B cell (primary cell): ENCODE results near the gene SAT2. TPM values are rescaled to one million over a fixed set of nuclear protein-coding genes. Genes with fewer than 3 reads are reported as not detected.

Experiments used
- ATAC-seq: fragments of 200-7000 bp; cut with Tn5 transposase; one replicate; pipeline ENCODE4 v1.10.0; 2021; ENCODE audit warnings: low read depth, mild to moderate bottlenecking, moderate number of reproducible peaks, moderate library complexity
- CTCF ChIA-PET: fragments of 350-600 bp; sonication (Branson Sonifier 250); formaldehyde crosslinking; loops from one replicate; lab custom pipeline; 2021; ENCODE audit warnings: antibody characterized with exemption, inconsistent platforms; lab: Charles Lee
- POLR2A ChIA-PET: fragments of 350-600 bp; sonication (Branson Sonifier 250); formaldehyde crosslinking; loops from one replicate; lab custom pipeline; 2021; ENCODE audit warnings: antibody characterized with exemption; lab: Charles Lee
- DNase-seq: peaks from one replicate; pipeline ENCODE4 v3.0.0; 2013
- H2AFZ ChIP-seq: 2 replicates; pipeline ENCODE4 v1.6.1; 2012; ENCODE audit warnings: mild to moderate bottlenecking, low read depth, low read length; ENCODE audit not compliant: insufficient read depth, poor library complexity, severe bottlenecking
- H3K27ac ChIP-seq, 2 donors: 1 replicate in 1 of 2; 2 replicates in 1 of 2; pipeline ENCODE4 v1.5.1; 2012 to 2013; ENCODE audit warnings: low read length in 2 of 2, mild to moderate bottlenecking in 2 of 2, moderate library complexity in 1 of 2
- H3K27me3 ChIP-seq, 4 experiments: fragments of 200-600 bp in 1 of 4; sonication (generic) in 1 of 4; replicated peaks in 1 of 4; 1 replicate in 2 of 4; 2 replicates in 2 of 4; pipeline versions ENCODE4 v1.6.1 to v1.7.0; 2013 to 2016; ENCODE audit warnings: low read length in 3 of 4, mild to moderate bottlenecking in 2 of 4, mixed read lengths in 1 of 4, moderate library complexity in 1 of 4; ENCODE audit not compliant: insufficient read depth in 4 of 4, control insufficient read depth in 3 of 4; ENCODE audit errors: control extremely low read depth in 1 of 4
- H3K36me3 ChIP-seq, 2 experiments: replicated peaks in 1 of 2; 1 replicate in 1 of 2; 2 replicates in 1 of 2; pipeline versions ENCODE4 v1.6.1 to v1.7.1; 2013; ENCODE audit warnings: low read length in 1 of 2; ENCODE audit not compliant: insufficient read depth in 2 of 2, control insufficient read depth in 1 of 2; ENCODE audit errors: control extremely low read depth in 1 of 2, extremely low read depth in 1 of 2
- H3K4me1 ChIP-seq, 2 donors: fragments of 200-600 bp in 1 of 2; sonication (generic) in 1 of 2; 1 replicate in 1 of 2; 2 replicates in 1 of 2; pipeline versions ENCODE4 v1.5.1 to v1.6.1; 2013 to 2017; ENCODE audit warnings: low read length in 2 of 2; ENCODE audit not compliant: control insufficient read depth in 2 of 2, insufficient read depth in 2 of 2
- H3K4me2 ChIP-seq: replicated peaks from 2 replicates; pipeline ENCODE3; 2012; ENCODE audit warnings: mild to moderate bottlenecking, low read depth, low read length; ENCODE audit not compliant: poor library complexity, severe bottlenecking
- H3K4me3 ChIP-seq, 5 experiments: fragments of 200-600 bp in 1 of 5; sonication (generic) in 1 of 5; 1 replicate in 3 of 5; 2 replicates in 2 of 5; pipeline versions ENCODE4 v1.5.1 to v1.7.0; 2011 to 2016; ENCODE audit warnings: low read length in 4 of 5, mild to moderate bottlenecking in 4 of 5, low read depth in 2 of 5, control low read depth in 1 of 5, moderate library complexity in 1 of 5; ENCODE audit not compliant: insufficient read depth in 1 of 5; ENCODE audit errors: control extremely low read depth in 1 of 5, extremely low read depth in 1 of 5
- H3K79me2 ChIP-seq: fragments of 200-600 bp; sonication (generic); one replicate; pipeline ENCODE4 v1.6.0; 2016; ENCODE audit warnings: low read length; ENCODE audit not compliant: control insufficient read depth, insufficient read depth
- H3K9ac ChIP-seq: fragments of 200-600 bp; sonication (generic); 2 replicates; pipeline ENCODE4 v1.6.1; 2017; ENCODE audit warnings: mild to moderate bottlenecking, low read length, moderate library complexity
- H3K9me3 ChIP-seq, 3 donors: one replicate each; pipeline versions ENCODE4 v1.6.1 to v1.7.1; 2013; ENCODE audit warnings: low read length in 2 of 3; ENCODE audit not compliant: control insufficient read depth in 2 of 3, insufficient read depth in 1 of 3; ENCODE audit errors: control extremely low read depth in 1 of 3
- H4K20me1 ChIP-seq: 2 replicates; pipeline ENCODE4 v1.6.0; 2012; ENCODE audit warnings: mild to moderate bottlenecking, low read length; ENCODE audit not compliant: insufficient read depth, control insufficient read depth, poor library complexity, severe bottlenecking
- H3K27ac Mint-ChIP-seq: one replicate; pipeline ENCODE4 v1.8.0; 2021; ENCODE audit warnings: mixed read lengths
- H3K27me3 Mint-ChIP-seq: one replicate; pipeline ENCODE4 v1.8.0; 2021; ENCODE audit warnings: mixed read lengths
- H3K4me1 Mint-ChIP-seq: one replicate; pipeline ENCODE4 v1.8.0; 2021; ENCODE audit warnings: mixed read lengths
- H3K4me3 Mint-ChIP-seq: one replicate; pipeline ENCODE4 v1.8.0; 2021; ENCODE audit warnings: mixed read lengths
- H3K9me3 Mint-ChIP-seq: one replicate; pipeline ENCODE4 v1.8.0; 2022; ENCODE audit warnings: mixed read lengths; ENCODE audit not compliant: insufficient read depth
- CTCF ChIP-seq: fragments of 200-600 bp; IDR thresholded peaks from one replicate; pipeline ENCODE4 v1.8.0; 2022; ENCODE audit warnings: antibody characterized with exemption, mild to moderate bottlenecking
- EZH2 ChIP-seq: IDR thresholded peaks from 2 replicates; pipeline ENCODE4 v1.6.1; 2012; ENCODE audit warnings: borderline replicate concordance, low read depth, mild to moderate bottlenecking, moderate library complexity, low read length; ENCODE audit not compliant: insufficient read depth, poor library complexity, severe bottlenecking
- WGBS: methylation state at CpG from one replicate; pipeline ENCODE4 v1.1.5; 2013; ENCODE audit warnings: missing lambda C conversion rate; ENCODE audit not compliant: insufficient coverage; 5-methylcytosine and 5-hydroxymethylcytosine counted together
- intact Hi-C: fragments of 100-400 bp; cut with micrococcal nuclease; formaldehyde crosslinking; loops from one replicate; pipeline ENCODE4 v1.10.0; 2022
- polyA plus RNA-seq: library from polyadenylated mRNA; depleted of rRNA; stranded (reverse); fragments of >200 nt; gene quantifications from 2 replicates; pipeline ENCODE4 v1.2.3, GENCODE V29; 2012
- total RNA-seq, 2 donors: library from RNA; stranded (reverse); fragments of 120-200 nt in 1 of 2; gene quantifications; 1 replicate in 1 of 2; 2 replicates in 1 of 2; pipeline versions ENCODE4 v1.2.3 to v1.2.4, GENCODE V29; 2013 to 2022

Gene SAT2
- total and polyA plus RNA-seq, 2 donors (not counting 1 experiment from before 2014, with no cell fraction given): 33.8 to 68.8 TPM

GRCh38 chr17:7611635-7612293 is 15.9 kb downstream of the SAT2 start:
- H3K9ac ChIP-seq: no peak overlapping the region
- POLR2A ChIA-PET: no interaction called here
- peaks cover 12 to 26% of the 10 kb centered on the region in 2 donors for H3K4me1 ChIP-seq
- no peak overlapping the region for H2AFZ ChIP-seq
- H3K4me2 ChIP-seq: no peak overlapping the region
- ATAC-seq (no peak), DNase-seq (no peak)
- H4K20me1 ChIP-seq: peaks cover 41% of the 10 kb centered on the region
- Mint-ChIP-seq H3K4me3 (no peak overlapping the region), H3K27me3 (no peaks in the 10 kb centered on the region), H3K27ac (no peak overlapping the region), H3K4me1 (peaks cover 26% of the 10 kb centered on the region), H3K9me3 (no peaks in the 10 kb centered on the region)
- CTCF ChIA-PET: interaction anchor here (0.8 to 1.1 kb wide), 3 partner anchors 76 to 124 kb away, joined by 3 to 6 read pairs (median 3); partner anchors contain the start of gene TP53
- 80% methylated on average over 1 of the region's 3 CpGs for WGBS
- H3K9me3 ChIP-seq: no peaks in the 10 kb centered on the region
- no peaks in the 10 kb centered on the region for H3K27me3 ChIP-seq
- TF ChIP-seq EZH2 (no peak), CTCF (no peak)
- H3K36me3 ChIP-seq: peaks cover 1 to 14% of the 10 kb centered on the region in 2 experiments
- H3K79me2 ChIP-seq: peaks cover 64% of the 10 kb centered on the region
- H3K4me3 ChIP-seq: no peak overlapping the region
- H3K27ac ChIP-seq: no peak overlapping the region
- intact Hi-C loops: loop anchor here (10.0 kb wide), 1 partner anchor 233 kb away; no protein-coding TSS in a partner anchor

GRCh38 chr17:7610641-7611040 is 17.0 kb downstream of the SAT2 start:
- Mint-ChIP-seq H3K4me3 (no peak overlapping the region), H3K27ac (no peak overlapping the region), H3K9me3 (no peaks in the 10 kb centered on the region), H3K4me1 (peaks cover 29% of the 10 kb centered on the region), H3K27me3 (no peaks in the 10 kb centered on the region)
- H3K9ac ChIP-seq: no peak overlapping the region
- DNase-seq: no peak
- no peak overlapping the region for H3K27ac ChIP-seq
- ATAC-seq: no peak
- peaks cover 12 to 25% of the 10 kb centered on the region in 2 donors for H3K4me1 ChIP-seq
- no peak for TF ChIP-seq EZH2
- TF ChIP-seq CTCF: no peak
- no peaks in the 10 kb centered on the region for H3K27me3 ChIP-seq
- H3K36me3 ChIP-seq: peaks cover 1 to 19% of the 10 kb centered on the region in 2 experiments
- H3K9me3 ChIP-seq: no peaks in the 10 kb centered on the region
- ChIA-PET CTCF (interaction anchor here (0.9 to 1.0 kb wide), 2 partner anchors 87 to 96 kb away, joined by 3 read pairs; no protein-coding TSS in a partner anchor), POLR2A (no interaction called here)
- peaks cover 46% of the 10 kb centered on the region for H4K20me1 ChIP-seq
- 100% methylated on average over 1 of the region's 2 CpGs for WGBS
- no peak overlapping the region for H3K4me3 ChIP-seq
- intact Hi-C loops: loop anchor here (10.0 kb wide), 1 partner anchor 234 kb away; no protein-coding TSS in a partner anchor
- H2AFZ ChIP-seq: no peak overlapping the region
- no peak overlapping the region for H3K4me2 ChIP-seq
- peaks cover 74% of the 10 kb centered on the region for H3K79me2 ChIP-seq
